Measurements from ENCODE around the gene RSAD2.
"Not testable (repeated sequence)": the region's sequence is repeated elsewhere in the genome, so short reads cannot be mapped to it uniquely, and the experiment has no call there.

Gene RSAD2, protein sequence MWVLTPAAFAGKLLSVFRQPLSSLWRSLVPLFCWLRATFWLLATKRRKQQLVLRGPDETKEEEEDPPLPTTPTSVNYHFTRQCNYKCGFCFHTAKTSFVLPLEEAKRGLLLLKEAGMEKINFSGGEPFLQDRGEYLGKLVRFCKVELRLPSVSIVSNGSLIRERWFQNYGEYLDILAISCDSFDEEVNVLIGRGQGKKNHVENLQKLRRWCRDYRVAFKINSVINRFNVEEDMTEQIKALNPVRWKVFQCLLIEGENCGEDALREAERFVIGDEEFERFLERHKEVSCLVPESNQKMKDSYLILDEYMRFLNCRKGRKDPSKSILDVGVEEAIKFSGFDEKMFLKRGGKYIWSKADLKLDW

DNA sequence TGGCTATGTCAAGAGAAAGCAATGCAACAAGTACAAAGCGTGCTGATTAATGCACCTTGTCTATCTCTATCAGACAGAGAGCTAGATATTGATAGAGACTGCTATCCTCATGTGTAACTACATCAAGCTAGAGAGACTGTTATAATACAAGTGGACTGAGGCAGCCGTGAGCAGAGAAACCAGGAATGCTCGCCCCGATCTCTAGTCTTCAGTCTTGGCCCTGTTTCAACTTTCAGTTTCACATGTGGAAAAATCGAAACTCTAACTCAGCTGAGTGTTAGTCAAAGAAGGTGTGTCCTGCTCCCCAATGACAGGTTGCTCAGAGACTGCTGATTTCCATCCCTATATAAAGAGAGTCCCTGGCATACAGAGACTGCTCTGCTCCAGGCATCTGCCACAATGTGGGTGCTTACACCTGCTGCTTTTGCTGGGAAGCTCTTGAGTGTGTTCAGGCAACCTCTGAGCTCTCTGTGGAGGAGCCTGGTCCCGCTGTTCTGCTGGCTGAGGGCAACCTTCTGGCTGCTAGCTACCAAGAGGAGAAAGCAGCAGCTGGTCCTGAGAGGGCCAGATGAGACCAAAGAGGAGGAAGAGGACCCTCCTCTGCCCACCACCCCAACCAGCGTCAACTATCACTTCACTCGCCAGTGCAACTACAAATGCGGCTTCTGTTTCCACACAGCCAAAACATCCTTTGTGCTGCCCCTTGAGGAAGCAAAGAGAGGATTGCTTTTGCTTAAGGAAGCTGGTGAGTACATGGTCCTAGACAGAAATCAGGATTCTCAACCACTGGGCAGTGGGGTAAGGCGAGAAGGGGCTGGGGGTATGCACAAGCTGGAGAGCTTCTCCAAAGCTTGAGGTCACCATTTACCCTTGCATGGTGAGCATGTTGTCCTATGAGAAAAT, at the start of gene RSAD2:
Gene RSAD2, plus strand, starts transcription at position 376 of the 903 bp plus-strand sequence. Its CDS starts 24 bp downstream, at position 400.
- no peak for DNase-seq (ENCODE audit: low read depth in 2 of 2)

DNA sequence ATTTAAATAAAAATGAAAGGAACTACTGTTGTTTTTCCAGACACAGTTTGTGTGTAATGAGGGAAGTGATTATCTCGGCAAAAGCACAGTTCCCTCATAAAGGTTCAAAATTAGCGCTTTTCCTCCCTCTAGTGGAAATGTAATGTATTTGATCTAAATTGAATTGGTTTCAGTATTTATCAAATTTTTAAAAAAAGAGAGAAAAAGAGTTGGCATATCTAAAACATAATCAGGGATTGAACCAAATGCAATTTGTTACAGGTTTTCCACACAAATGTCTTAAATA, 49.3 kb upstream of the RSAD2 start:
- DNase-seq (ENCODE audit: low read depth in 2 of 2): no peak

DNA sequence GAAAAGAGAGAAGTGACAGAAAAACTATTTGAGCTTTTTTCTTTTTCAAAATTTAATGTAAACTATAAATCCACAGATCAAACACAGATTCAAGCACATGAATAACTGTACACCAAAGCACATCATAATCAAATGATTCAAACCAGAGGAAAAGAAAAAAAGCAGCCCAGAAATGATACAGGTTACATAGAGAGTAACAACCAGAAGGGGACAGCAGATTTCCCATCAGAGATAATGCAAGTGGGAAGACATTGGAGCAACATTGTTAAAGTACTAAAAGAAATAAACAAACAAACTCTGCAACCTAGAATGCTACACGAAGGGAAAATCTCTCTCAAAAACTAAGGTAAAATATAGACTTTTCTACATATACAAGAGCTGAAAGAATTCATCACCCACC, 46.3 kb upstream of the RSAD2 start:
- no peak for DNase-seq (ENCODE audit: low read depth in 2 of 2)

DNA sequence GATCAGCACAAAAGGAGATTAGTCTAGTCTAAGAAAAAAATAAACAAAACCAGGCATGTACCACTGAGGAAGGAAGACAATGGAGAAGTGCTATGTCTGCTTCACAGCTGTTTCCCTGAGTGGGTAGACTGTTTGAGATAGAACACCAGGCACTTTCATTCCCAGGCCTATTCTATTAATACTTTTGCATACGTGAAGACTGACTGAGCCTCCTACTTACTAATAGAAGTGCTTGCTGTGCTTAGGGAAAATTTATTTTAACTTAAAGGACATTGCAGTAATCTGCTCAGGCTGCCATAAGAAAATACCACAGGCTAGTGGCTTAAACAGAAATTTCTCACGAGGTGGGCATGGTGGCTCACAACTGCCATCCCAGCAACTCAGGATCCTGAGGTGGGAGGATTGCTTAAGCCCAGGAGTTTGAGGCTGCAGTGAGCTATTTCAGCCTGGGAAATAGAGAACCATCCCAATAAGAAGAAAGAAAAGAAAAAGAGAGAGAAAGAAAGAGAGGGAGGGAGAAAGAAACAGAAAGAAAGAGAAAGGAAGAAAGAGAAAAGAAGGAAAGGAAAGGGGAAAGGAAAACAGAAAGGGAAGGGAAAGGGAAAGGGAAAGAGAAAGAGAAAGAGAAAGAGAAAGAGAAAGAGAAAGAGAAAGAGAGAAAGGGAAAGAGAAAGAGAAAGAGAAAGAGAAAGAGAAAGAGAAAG, 44.8 kb upstream of the RSAD2 start:
- DNase-seq (ENCODE audit: low read depth in 2 of 2): no peak

DNA sequence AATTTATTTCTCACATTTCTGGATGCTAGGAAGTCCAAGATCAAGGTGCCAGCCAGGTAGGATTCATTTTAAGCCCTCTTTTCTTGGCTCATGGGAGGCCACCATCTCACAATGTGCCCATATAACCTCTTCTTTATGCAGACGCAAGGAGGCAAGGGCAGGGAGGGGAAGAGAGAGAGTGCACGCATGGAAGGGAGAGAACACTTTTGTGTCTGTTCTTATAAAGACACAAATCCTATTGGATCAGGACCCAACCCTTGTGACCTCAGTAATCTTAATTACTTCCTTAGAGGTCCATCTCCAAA, 44.3 kb upstream of the RSAD2 start:
- no peak for DNase-seq (ENCODE audit: low read depth in 2 of 2)

DNA sequence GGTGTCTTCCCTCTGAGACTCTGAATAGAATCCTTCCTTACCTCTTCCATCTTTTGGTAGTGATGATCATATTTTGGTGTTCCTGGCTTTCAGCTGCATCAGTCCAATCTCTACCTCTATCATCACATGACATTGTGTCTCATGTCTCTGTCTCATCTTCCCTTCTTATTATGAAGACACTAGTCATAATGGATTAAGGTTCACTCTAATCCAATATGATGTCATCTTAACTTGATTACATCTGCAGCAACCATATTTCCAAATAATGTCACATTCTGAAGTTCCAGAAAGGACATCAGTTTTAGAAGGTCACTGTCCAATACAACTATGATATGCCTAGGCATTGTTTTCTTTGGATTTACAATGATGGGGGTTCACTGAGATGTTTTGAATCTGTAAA, 43.4 kb upstream of the RSAD2 start:
- DNase-seq (ENCODE audit: low read depth in 2 of 2): no peak

DNA sequence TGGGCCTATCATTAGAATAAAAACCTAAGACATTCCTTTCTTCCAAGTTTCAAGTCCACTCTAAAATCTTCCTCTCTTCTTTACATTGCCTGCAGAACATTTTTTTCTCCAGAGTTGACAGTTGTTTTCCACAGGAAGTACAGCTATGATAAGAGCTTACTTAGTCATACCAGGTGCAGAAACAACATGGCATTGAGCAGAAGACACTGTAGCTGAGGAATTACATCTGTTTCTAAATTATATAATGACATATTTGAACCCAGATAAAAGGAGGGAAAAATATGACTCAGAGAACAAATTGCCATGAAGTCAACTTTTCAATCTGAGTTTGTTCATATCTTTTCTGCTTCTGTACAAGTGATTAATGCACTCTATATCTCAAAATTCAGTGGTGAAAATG, 42.1 kb upstream of the RSAD2 start:
- DNase-seq (ENCODE audit: low read depth in 2 of 2): no peak

DNA sequence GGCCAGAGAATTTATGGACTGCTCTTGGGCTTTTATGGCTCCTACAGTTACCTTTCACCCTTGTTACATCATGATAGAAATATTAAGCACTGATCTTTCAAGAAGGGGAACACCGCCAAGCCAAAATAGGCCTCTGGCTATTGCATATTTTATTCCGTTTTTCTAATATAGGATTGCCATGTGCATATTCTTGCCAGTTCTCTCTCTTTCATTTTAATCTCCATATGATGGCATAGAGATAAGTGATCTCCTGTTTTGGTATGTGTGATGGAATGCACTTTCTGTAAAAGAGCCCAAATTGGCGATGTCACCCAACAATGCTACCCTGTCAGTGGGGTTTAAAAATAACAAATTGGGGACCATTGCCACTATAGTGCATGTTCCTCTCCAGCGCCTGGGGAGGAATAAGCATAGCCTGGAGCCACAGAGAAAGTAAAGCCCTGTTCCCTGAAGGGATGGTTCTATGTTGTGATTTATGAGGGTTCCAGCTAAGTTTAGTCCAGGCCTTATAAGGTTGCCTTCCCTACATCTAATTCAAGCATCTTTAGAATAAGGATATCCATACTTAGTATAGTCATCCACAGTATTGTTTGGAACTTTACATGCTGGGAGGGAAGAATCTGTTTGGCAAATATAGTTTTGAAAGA, 38.8 kb upstream of the RSAD2 start:
- no peak for DNase-seq (ENCODE audit: low read depth in 2 of 2)

DNA sequence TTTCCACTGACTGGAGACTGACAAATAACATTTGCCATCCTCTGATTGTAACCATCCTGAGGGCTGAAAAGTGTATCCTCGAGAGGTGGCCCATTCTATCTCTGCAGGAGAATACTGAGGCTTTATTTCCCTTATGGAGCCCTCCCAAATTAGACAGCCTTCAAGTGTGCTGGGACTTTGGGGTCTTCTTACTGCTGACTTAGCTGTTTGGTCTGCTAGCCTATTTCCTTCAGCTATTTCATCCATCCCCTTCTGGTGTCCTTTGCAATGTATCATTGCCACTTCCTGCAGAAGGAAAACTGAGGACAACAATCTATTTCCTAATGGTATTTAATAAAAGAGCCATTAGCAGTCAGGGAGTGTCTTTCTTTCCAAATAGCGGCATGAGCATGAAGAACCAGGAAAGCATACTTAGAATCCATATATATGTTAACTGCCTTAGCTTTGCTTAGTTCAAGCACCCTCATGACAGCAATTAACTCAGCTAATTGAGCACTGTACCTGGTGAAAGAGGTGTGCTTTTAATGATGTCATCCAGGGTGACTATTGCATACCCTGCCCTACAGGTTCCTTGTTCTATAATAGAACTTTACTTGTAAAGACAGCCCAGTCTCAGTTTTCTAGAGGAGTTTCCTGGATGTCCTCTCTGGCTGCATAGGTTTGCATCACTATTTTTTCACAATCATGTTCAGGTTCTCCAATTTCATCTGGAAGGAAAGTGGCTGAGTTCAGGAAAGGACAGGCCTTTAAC, 35.9 kb upstream of the RSAD2 start:
- no peak for DNase-seq (ENCODE audit: low read depth in 2 of 2)

DNA sequence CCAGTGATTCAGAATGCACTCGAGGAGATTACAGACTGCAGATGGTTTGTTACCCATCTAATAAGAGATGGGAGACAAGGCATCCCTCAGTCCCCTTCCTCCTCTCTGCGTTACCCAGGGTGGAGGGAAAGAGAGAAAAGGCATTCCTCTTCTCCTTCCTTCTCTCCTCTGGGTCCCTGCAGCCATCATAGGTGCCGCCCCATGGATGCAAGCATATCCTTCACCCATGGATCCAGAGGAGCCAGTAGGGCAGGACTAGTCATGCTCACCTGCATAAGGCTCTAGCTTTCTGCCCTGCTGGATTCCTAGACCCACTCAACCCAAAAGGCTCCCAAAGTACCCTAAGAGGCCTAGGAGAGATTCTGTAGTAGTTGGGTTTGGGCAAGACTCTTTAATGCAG, 32.3 kb upstream of the RSAD2 start:
- DNase-seq (ENCODE audit: low read depth in 2 of 2): no peak

DNA sequence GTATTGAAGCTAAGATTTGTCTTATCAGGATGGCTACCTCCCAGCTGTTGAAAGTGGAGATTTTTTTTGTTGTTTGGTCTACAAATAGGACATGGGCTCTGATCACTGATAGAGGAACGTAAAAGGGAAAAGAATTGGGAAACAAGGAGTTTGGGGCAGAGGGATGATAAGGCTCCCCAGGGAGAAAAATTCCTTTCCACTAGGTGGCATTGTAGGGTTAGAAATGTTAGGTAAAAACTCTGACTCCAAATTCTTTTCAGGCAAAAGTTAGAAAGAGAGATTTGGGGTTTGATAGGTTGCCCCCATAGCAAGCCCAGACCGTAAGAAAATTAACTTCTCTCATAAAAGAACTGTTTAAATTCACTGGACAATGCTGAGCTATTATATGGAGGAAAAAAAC, 31.7 kb upstream of the RSAD2 start:
- DNase-seq (ENCODE audit: low read depth in 2 of 2): no peak

DNA sequence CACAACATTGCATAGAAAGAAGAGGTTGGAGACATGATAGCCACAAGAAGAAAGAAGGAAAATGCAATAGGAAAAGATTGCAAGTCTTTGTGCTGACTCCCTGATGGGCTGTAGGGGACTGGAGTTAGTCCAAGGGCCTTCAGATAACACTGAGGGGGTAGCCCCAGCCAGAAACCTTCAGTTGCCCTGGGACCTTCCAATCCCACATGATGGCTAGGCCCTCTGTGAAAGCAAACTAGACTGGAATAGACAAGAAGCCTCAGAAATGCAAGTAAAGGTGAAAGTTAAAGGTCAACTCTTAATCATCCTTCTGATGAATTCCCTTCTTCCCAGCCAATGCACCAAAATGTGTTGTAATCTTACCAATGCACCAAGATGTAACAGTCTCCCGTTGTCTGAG, 31.0 kb upstream of the RSAD2 start:
- no peak for DNase-seq (ENCODE audit: low read depth in 2 of 2)

DNA sequence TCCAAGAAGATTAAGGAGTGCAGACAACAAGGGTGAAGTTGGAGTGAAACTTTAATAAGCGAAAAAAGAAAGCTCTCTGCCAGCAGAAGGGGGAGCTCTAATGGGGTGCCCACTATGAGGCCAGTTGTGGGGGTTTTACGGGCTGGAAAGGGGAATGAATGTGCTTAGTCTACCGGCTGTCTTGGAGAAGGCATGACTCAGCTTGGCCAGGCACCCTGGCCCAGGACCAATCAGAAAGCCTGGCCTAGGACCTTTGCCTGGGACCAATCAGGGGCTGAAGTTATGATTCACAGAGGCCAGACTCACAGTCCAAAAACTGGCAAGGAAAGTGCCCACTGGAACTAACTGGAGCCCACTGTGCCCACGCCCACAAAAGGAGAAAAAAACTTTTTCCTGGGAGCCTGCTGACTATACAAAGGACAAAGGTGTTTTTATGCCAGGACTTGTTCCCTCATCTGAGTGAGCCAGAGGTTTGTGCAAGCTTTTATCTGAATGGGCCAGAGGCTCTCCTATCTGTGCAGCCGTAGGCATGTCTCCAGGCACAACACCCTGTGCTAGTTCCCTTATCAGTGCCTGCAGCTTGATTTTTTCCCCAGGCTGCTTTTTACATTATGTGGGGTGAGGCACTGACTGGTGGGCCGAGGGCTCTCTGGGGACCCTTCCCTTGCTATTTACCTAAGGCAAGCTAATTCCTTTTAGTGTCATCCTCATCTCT, 30.5 kb upstream of the RSAD2 start:
- DNase-seq (ENCODE audit: low read depth in 2 of 2): no peak

DNA sequence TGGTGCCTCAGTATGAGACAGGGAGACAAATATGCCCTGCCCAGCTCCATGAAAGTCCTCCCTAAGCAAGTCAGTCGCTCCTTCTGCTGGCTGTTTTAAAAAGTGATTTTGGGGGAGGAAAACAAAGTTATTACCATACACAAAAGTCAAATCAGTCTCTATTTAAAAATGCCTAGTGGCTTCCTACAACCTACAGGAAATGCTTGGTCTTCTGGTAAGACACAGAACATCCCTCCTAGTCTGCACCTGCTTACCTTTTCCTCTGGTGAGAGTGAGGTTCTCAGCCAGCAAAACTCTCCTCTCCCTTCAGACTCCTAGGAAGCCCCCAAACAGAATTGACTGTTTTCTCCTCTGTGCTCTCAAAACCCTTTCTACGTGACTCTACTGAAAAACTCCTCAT, 25.4 kb upstream of the RSAD2 start:
- DNase-seq (ENCODE audit: low read depth in 2 of 2): no peak

DNA sequence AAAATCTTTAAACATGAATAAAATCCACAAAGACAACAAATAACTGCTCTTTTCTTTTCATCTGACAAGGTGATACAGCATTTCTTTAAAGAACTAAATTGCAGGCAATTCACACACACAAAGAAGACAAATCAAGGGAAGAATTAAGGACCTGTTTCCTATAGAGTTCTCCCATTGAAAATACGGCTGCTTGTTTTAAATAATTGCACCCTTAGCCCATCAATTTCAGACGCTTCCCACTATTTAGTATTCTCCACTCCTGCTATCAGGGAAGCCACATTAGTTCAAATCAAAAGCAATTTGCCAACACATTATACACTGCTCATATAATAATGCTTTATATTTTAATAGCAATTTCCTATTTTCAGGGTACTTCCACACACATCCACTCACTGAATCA, 23.2 kb upstream of the RSAD2 start:
- DNase-seq (ENCODE audit: low read depth in 2 of 2): no peak

DNA sequence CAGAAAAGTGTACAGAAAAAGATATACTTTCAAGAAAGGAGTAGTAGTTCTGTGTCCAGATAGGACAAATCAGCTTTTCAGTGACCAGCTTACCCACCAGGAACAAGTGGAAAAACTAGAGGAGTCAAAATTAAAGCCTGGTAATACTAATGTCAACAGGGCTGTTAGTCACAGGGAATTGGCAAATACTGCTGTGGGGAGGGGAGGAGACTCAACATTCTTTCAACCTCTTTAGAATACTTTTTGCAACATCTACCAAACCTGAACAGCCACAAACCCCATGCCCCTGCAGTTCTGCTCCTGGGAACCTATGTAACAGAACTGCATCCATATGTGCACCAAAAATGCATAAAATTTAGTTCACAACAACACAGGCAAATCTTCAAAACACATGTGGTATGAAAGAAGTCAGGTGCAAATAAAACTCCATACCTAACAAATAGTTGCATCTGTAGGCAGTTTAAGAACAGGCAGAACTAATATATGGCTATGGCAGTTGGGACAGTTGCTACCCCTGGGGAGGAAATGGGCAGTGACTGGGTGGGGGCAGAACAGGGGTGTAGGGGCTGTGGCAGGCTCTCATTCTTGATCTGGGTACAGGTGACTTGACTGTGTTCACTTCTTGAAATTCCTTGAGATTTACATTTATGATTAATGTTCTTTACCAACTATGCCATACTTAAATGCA, 21.6 kb upstream of the RSAD2 start:
- no peak for DNase-seq (ENCODE audit: low read depth in 2 of 2)

DNA sequence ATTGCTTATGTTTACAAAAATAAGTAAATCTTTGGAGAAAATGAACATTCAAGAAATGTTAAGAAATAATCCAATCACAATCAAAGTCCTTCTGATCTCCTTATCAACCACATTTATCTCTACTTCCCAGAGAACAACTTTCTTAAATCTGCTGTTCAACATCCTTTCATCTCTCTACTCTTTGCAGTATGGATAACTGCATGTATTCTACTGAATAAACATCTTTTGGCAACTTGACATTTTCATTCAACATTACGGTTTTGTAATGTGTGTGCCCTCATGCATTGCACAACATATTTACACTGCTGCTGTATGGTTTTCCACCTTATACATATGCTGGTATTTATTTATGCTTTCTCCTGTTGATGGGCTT, 21.0 kb upstream of the RSAD2 start:
- no peak for DNase-seq (ENCODE audit: low read depth in 2 of 2)

DNA sequence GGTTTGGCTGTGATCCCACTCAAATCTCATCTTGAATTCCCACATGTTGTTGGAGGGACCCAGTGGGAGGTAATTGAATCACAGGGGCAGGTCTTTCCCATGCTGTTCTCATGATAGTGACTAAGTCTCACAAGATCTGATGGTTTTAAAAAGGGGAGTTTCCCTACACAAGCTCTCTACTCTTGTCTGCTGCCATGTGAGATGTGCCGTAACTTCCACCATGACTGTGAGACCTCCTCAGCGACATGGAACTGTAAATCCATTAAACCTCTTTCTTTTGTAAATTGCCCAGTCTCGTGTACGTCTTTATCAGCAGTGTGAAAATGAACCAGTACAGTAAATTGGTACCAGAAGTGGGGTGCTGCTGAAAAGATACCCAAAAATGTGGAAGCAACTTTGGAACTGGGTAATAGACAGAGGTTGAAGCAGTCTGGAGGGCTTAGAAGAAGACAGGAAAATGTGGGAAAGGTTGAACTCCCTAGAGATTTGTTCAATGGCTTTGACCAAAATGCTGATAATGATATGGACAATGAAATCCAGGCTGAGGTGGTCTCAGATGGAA, 19.0 kb upstream of the RSAD2 start:
- DNase-seq (ENCODE audit: low read depth in 2 of 2): not testable (repeated sequence)

DNA sequence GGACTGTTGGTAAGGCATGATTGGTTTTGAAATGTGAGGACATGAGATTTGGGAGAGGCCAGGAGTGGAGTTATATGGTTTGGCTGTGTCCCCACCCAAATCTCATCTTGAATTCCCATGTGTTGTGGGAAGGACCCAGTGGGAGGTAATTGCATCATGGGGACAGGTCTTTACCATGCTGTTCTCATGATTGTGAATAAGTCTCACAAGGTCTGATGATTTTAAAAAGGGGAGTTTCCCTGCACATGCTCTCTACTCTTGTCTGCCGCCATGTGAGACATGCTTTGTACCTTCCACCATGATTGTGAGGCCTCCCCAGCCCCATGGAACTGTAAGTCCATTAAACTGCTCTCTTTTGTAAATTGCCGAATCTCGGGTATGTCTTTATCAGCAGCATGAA, 17.3 kb upstream of the RSAD2 start:
- no peak for DNase-seq (ENCODE audit: low read depth in 2 of 2)

DNA sequence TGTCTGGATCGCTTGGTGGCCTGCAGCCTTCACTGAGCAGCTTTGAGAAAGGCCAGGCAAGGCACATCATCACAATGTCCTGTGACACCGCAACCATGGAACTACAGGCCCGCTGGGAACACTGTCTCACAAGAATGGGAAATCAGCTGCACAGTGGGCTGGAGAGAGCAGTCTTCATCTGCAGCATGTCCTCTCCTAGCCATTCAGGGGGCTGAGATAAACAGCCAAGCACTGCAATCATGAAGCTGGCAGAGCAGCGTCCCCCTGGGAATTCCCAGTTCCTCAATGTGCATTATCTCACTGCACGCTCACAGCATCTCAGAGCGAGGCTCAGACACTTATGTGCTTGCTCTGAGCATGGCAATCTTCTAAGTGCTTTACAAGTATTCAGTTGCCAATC, 13.8 kb upstream of the RSAD2 start:
- no peak for DNase-seq (ENCODE audit: low read depth in 2 of 2)

All from stimulated activated CD8-positive, alpha-beta memory T cell treated with anti-CD3 and anti-CD28 coated beads, Interleukin-2, amount 100 ng/mL, for 48 hours (primary cell).